Putamen (tissue), 1 donor: ENCODE data around the gene INPP1.
A peak's percentile ranks its signal among the peaks of the same experiment; 100 is the strongest.

ENCODE experiments used
- DNase-seq: peaks from one replicate; pipeline ENCODE4 v3.0.0-alpha.2; 2016; ENCODE audit warnings: low spot score

Gene INPP1

DNA sequence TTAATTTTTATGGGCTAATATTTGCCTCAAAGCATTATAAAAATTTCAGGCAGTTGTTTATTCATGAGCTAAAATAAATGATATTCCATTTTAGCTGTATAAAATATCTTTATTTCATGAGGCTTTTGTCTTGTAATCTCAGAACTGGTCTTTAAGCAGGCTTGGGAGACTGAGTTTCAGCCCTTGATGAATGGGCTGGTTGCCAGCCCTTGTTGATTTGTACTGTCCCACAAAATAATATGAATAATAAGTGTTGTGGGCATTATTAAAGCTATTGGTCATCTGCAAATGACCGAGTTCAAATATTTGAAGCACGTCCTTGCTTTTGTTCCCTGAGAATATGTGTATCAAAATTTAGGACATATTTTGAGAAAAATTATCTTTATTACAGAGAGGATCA lies 18.2 kb downstream of the INPP1 start:
- DNase-seq, result no peak

DNA sequence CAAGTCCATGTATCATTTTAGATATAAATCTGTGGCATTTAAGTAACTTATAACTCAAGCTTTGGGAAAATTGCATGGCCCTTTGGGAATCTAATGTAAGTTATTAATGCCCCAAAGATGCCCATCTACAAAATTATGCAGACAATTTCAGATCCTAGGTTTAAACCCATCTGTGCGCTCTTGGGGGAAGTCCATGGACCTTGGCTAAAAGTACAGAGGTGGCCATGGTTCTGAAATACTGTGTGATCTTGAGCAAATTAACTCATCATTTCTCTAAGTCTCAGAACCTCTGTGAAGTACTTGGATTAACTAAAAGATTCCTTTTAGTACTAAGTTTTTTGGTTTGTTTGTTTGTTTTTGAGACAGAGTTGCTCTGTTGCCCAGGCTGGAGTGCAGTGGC lies 19.5 kb downstream of the INPP1 start:
- no peak for DNase-seq

DNA sequence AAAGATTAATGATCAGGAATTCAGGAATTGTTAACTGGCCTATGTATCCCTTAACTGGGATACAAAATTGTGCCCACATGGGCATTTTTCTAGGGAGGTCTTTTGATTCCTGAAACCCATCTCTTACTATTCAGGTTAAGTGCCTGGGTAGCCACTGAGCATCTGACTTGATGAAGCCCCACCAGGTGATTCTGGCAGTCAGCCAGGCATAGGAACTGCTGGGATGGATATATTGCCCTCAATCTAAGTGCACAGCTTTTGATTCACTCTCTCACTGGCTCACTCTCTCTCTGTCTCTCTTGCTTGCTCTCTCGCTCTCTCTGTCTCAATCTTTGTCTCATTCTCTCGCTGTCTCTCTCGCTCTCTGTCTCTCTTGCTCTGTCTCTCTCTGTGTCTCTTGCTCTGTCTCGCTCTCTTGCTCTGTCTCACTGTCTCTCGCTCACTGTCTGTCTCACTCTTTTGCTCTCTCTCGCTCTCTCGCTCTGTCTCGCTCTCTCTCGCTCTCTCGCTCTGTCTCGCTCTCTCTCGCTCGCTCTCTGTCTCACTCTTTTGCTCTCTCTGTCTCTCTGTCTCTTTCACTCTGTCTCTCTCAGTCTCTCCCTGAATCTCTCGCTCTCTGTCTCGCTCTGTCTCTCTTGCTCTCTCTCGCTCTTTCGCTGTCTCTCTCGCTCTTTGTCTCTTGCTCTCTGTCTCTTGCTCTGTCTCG lies 22.3 kb downstream of the INPP1 start:
- DNase-seq, result no peak

DNA sequence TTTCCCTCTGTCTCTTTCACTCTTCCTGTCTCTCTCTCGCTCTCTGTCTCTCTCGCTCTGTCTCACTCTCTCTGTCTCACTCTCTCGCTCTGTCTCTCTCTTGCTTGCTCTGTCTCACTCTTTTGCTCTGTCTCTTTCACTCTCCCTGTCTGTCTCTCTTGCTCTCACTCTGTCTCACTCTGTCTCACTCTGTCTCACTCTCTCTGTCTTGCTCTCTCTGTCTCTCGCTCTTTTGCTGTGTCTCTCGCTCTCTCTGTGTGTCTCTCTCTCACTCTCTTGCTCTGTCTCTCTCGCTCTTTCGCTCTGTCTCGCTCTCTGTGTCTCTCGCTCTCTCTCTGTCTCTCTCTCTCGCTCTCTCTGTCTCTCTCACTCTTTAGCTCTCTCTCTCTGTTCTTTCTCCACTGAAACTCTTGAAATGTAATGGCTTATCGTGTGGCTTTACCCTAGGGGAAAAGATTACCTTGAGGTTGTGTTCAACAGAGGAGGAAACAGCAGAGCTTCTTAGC lies 22.9 kb downstream of the INPP1 start:
- no peak for DNase-seq

DNA sequence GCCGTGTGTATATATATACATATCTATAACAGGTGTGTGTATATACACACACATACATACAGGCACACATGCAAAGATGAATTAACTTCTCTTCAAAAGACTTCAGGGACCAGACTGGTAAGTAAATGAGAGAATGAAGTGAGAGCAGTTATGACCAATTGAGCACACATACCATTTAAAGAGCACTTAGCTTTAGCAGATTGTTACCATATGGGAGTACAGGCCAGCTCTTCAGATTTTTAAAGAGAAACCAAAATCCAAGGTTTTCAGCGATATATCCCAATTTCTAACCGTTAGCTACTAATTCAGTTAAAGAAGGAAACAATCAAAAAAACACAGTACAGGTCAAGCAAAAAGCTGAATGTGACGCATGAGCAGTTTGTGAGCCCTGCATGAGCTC lies 23.7 kb downstream of the INPP1 start:
- DNase-seq, result no peak

GRCh38 chr2:190369635-190370034 lies 26.2 kb downstream of the INPP1 start:
- no peak for DNase-seq

GRCh38 chr2:190376083-190376482 lies 32.7 kb downstream of the INPP1 start:
- no peak for DNase-seq

- no peak for DNase-seq
Observed at GRCh38 chr2:190376591-190377245, 33.3 kb downstream of the INPP1 start.

DNA sequence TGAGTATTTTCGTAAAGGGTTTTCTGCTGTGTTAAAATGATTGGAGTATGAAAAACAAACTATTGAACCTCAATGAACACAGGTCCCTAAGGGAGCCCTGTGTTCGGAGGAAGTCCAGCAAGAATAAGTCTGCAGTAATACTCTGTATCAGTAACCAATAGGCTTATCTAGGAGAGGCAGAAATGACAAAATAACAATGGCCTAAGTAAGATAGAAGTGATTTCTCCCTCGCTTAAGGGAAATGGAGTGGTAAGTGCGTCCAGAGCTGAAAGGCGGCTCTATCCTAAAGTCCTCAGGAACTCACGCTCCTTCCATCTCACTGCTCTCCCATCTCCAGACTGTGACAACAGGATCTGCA lies 35.5 kb downstream of the INPP1 start:
- DNase-seq, result no peak

GRCh38 chr2:190379249-190379964 lies 36.0 kb downstream of the INPP1 start:
- no peak for DNase-seq

DNA sequence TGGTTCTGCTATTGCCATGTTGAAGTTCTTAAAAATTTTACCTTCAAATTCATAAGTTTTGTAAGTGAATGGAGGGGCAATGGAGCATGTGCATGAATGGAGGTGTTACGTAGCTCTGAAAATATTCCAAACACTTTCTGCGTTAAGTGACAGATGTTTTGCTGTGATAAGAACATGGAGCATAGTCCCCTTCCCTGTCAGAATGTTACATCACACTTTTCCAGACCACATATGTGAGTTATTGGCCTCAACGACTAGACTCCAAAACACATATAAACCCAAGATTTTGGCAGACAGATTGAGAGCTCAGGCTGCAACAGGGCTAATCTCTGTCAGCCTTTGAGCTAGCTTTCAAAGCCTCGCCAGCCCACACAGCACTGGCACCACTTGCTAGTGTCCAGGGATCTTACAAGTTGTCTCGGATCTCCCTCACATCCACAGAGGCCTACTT lies 37.6 kb downstream of the INPP1 start:
- no peak for DNase-seq

GRCh38 chr2:190382851-190383250 lies 39.5 kb downstream of the INPP1 start:
- DNase-seq, result peak; percentile 44

GRCh38 chr2:190387422-190387821 lies 44.0 kb downstream of the INPP1 start:
- no peak for DNase-seq

GRCh38 chr2:190396271-190396670 lies 52.9 kb downstream of the INPP1 start:
- DNase-seq, result no peak

- no peak for DNase-seq
Observed at GRCh38 chr2:190402986-190403603, 59.7 kb downstream of the INPP1 start.

GRCh38 chr2:190404487-190404886 lies 61.1 kb downstream of the INPP1 start:
- DNase-seq, result peak; percentile 80

DNA sequence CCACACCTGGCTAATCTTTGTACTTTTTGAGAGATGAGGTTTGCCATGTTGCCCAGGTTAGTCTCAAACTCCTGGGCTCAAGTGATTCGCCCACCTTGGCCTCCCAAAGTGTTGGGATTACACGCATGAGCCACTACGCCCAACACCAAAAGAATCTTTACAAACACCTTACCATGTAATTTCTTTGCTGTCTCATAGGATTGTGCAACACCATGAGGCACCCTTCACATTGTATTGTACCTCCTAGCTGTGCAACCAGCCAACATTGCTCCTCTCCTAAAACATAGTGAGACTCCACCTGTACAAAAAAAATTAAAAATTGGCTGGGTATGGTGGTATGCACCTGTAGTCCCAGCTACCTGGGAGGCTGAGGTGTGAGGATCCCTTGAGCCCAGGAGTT lies 61.7 kb downstream of the INPP1 start:
- no peak for DNase-seq

DNA sequence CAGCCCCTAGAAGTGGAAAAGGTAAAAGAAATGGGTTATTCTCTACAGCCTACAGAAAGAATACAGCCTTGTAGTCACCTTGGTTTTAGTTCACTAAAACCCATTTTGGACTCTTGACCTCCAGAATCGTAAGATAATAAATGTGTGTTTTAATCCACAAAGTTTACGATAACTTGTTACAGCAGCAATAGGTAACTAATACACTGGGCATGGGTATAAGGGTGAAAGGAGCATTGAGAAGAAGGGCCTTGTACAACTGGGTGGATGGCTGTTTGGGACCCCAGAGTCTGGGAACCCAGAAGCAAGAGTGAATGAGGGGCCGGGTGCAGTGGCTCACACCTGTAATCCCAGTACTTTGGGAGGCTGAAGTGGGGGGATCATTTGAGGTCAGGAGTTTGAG lies 62.6 kb downstream of the INPP1 start:
- DNase-seq, result no peak

DNA sequence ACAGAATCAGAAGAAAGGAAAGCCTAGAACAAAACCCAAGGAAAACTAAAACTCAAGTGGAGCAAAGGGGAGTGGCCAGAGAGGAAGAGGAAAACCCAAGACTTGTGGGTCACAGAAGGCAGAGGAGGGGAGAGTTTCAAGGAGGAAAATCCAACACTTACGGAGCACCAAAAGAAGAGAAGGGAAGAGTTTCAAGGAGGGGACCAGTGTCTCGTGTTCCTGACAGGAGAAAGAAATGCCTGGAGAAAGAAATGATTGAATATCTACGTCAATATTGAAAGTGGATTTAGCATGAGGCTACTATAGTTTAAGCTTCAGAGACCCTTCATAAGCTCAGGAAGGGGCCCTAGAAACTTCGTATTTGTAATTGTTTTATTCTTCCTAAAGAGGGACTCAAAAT lies 63.4 kb downstream of the INPP1 start:
- no peak for DNase-seq

GRCh38 chr2:190407246-190407661 lies 63.9 kb downstream of the INPP1 start:
- DNase-seq, result no peak

GRCh38 chr2:190407662-190408537 lies 64.5 kb downstream of the INPP1 start, which contains the start of gene MFSD6:
TSS of gene MFSD6 (plus strand) at chr2:190408355. CDS start at chr2:190436030, 27,675 bp downstream.
- peak; percentile 64 for DNase-seq
